Calu3 (cell line): ENCODE data around the gene MDM4. TPM values are rescaled to one million over a fixed set of nuclear protein-coding genes. Genes with fewer than 3 reads are reported as not detected.

ENCODE experiments used
- BruUV-seq: library from RNA; stranded (reverse); fragments of 400-500 nt; replicated peaks from 2 replicates; lab custom pipeline; 2021; lab: Mats Ljungman, UMichigan
- CTCF ChIA-PET: fragments of 300-600 bp; sonication (Branson Sonifier 250); formaldehyde crosslinking; loops from one replicate; lab custom pipeline; 2022; ENCODE audit warnings: antibody characterized with exemption; lab: Charles Lee
- DNase-seq: peaks from one replicate; pipeline ENCODE4 v3.0.0; 2022
- H3K27ac Mint-ChIP-seq: one replicate; pipeline ENCODE4 v1.8.0; 2022; ENCODE audit warnings: mixed read lengths; ENCODE audit not compliant: unreplicated experiment
- H3K27me3 Mint-ChIP-seq: one replicate; pipeline ENCODE4 v1.8.0; 2022; ENCODE audit warnings: mixed read lengths; ENCODE audit not compliant: unreplicated experiment
- H3K36me3 Mint-ChIP-seq: one replicate; pipeline ENCODE4 v1.8.0; 2022; ENCODE audit warnings: mild to moderate bottlenecking, moderate library complexity, mixed read lengths; ENCODE audit not compliant: insufficient read depth, unreplicated experiment
- H3K4me1 Mint-ChIP-seq: one replicate; pipeline ENCODE4 v1.8.0; 2022; ENCODE audit warnings: mild to moderate bottlenecking, low read depth, mixed read lengths; ENCODE audit not compliant: unreplicated experiment
- H3K4me3 Mint-ChIP-seq: one replicate; pipeline ENCODE4 v1.8.0; 2022; ENCODE audit warnings: mild to moderate bottlenecking, low read depth, moderate library complexity, mixed read lengths; ENCODE audit not compliant: unreplicated experiment
- H3K9me3 Mint-ChIP-seq: one replicate; pipeline ENCODE4 v1.8.0; 2022; ENCODE audit warnings: low read depth, mixed read lengths; ENCODE audit not compliant: unreplicated experiment
- CTCF ChIP-seq: fragments of 200-600 bp; IDR thresholded peaks from one replicate; pipeline ENCODE4 v1.8.0; 2022; ENCODE audit warnings: antibody characterized with exemption; ENCODE audit not compliant: unreplicated experiment
- intact Hi-C: fragments of 100-400 bp; cut with micrococcal nuclease; formaldehyde crosslinking; loops from one replicate; pipeline ENCODE4 v1.10.0; 2022; ENCODE audit not compliant: unreplicated experiment
- total RNA-seq: library from RNA; stranded (reverse); gene quantifications from 2 replicates; pipeline ENCODE4 v1.2.3, GENCODE V29; 2022

The MDM4 gene
- total RNA-seq, 1 experiment from 2014 or later = 106 TPM

GRCh38 chr1:204562075-204562990 is 46.1 kb downstream of the MDM4 start:
- CTCF ChIA-PET = interaction anchor here (0.6 to 0.8 kb wide), 2 partner anchors 192 to 245 kb away, joined by 3 to 5 read pairs; no protein-coding TSS in a partner anchor
- no peak overlapping the region for H3K27ac Mint-ChIP-seq

GRCh38 chr1:204563307-204563706 is 47.1 kb downstream of the MDM4 start:
- no TSS peak for BruUV-seq
- no peaks in the 10 kb centered on the region for H3K9me3 Mint-ChIP-seq
- intact Hi-C loops = no loop called here

More at GRCh38 chr1:204562075-204562990, 46.1 kb downstream of the MDM4 start:
- H3K4me3 Mint-ChIP-seq = no peak overlapping the region
- H3K9me3 Mint-ChIP-seq = no peaks in the 10 kb centered on the region
- peaks cover 4% of the 10 kb centered on the region for H3K36me3 Mint-ChIP-seq
- intact Hi-C loops = no loop called here
- peaks cover 47% of the 10 kb centered on the region for H3K4me1 Mint-ChIP-seq
- no peak for TF ChIP-seq CTCF
- no peak for DNase-seq
- no peaks in the 10 kb centered on the region for H3K27me3 Mint-ChIP-seq
- BruUV-seq = no TSS peak

GRCh38 chr1:204563780-204564179 is 47.6 kb downstream of the MDM4 start:
- H3K9me3 Mint-ChIP-seq = no peaks in the 10 kb centered on the region
- H3K4me1 Mint-ChIP-seq = peaks cover 47% of the 10 kb centered on the region
- intact Hi-C loops = no loop called here
- TF ChIP-seq CTCF = no peak
- H3K27me3 Mint-ChIP-seq = no peaks in the 10 kb centered on the region
- H3K36me3 Mint-ChIP-seq = peaks cover 4% of the 10 kb centered on the region
- no peak overlapping the region for H3K4me3 Mint-ChIP-seq
- no peak for DNase-seq
- no TSS peak for BruUV-seq
- no peak overlapping the region for H3K27ac Mint-ChIP-seq
- CTCF ChIA-PET = interaction anchor here (0.7 kb wide), 2 partner anchors 228 to 236 kb away, joined by 3 to 4 read pairs; no protein-coding TSS in a partner anchor

More at GRCh38 chr1:204563307-204563706, 47.1 kb downstream of the MDM4 start:
- no peak for TF ChIP-seq CTCF
- Mint-ChIP-seq H3K27me3 (no peaks in the 10 kb centered on the region), H3K27ac (no peak overlapping the region), H3K4me3 (no peak overlapping the region), H3K36me3 (peaks cover 4% of the 10 kb centered on the region), H3K4me1 (peaks cover 47% of the 10 kb centered on the region)
- CTCF ChIA-PET = interaction anchor here (0.7 kb wide), 2 partner anchors 228 to 235 kb away, joined by 3 to 4 read pairs; no protein-coding TSS in a partner anchor
- no peak for DNase-seq

GRCh38 chr1:204564835-204565234 is 48.6 kb downstream of the MDM4 start:
- Mint-ChIP-seq H3K4me3 (no peak overlapping the region), H3K4me1 (peaks cover 43% of the 10 kb centered on the region)

More at GRCh38 chr1:204564835-204565234, 48.6 kb downstream of the MDM4 start:
- CTCF ChIA-PET = interaction anchor here (1.0 to 4.6 kb wide), 3 partner anchors 71 to 242 kb away, joined by 3 to 107 read pairs (median 4); no protein-coding TSS in a partner anchor
- Mint-ChIP-seq H3K36me3 (peaks cover 4% of the 10 kb centered on the region), H3K27ac (peak overlapping the region; percentile 15), H3K27me3 (no peaks in the 10 kb centered on the region), H3K9me3 (no peaks in the 10 kb centered on the region)
- DNase-seq = no peak
- no peak for TF ChIP-seq CTCF
- no TSS peak for BruUV-seq
- intact Hi-C loops = no loop called here
